ENCODE data around the gene MARK4. TPM values are rescaled to one million over a fixed set of nuclear protein-coding genes. Genes with fewer than 3 reads are reported as not detected.

MARK4 gene
- total RNA-seq, 4 donors from 2014 or later: 11.0 to 40.8 (median 13.2) TPM

GRCh38 chr19:45314708-45315245, 63.7 kb downstream of the MARK4 start:
- Histone ChIP-seq H3K4me3 (no peak overlapping the region), H3K9me3 (no peaks in the 10 kb centered on the region), H3K27me3 (peaks cover 21% of the 10 kb centered on the region), H3K36me3 (no peaks in the 10 kb centered on the region), H3K27ac (no peak overlapping the region), H3K4me1 (no peaks in the 10 kb centered on the region)
- WGBS, 2 donors (ENCODE audit: low coverage in 1 of 2): 63% methylated on average over 8 of the region's 8 CpGs; no CpG with 5 or more reads in 1 of the 2 donors
- TF ChIP-seq CTCF (IDR thresholded peaks at IDR 0.05): no peak
- no peak for TF ChIP-seq POLR2AphosphoS5 (IDR thresholded peaks at IDR 0.05)
- no peak for TF ChIP-seq EP300 (IDR thresholded peaks at IDR 0.05; ENCODE audit: low read depth)
- no peak for TF ChIP-seq POLR2A (IDR thresholded peaks at IDR 0.05)
- no peak for DNase-seq
- in situ Hi-C loops (cut with MboI; ENCODE audit: low pct_ligation_motif_present in 1 of 4, low pct_unique_long_range_greater_than_20kb in 1 of 4, low sequenced_read_pairs in 3 of 4): no loop called here
- intact Hi-C loops (cut with DNase I; ENCODE audit: low total_unique reads): no loop called here

- no peaks in the 10 kb centered on the region for H3K36me3 ChIP-seq
- H3K9me3 ChIP-seq: no peaks in the 10 kb centered on the region
- intact Hi-C loops (cut with DNase I; ENCODE audit: low total_unique reads) (no loop called here), in situ Hi-C loops (cut with MboI; ENCODE audit: low pct_ligation_motif_present in 1 of 4, low pct_unique_long_range_greater_than_20kb in 1 of 4, low sequenced_read_pairs in 3 of 4) (no loop called here)
- WGBS, 2 donors (ENCODE audit: low coverage in 1 of 2): 60 to 66% methylated on average over 1 to 21 of the region's 21 CpGs
- H3K27ac ChIP-seq: no peak overlapping the region
- peaks cover 21% of the 10 kb centered on the region for H3K27me3 ChIP-seq
- no peak for DNase-seq
- no peak overlapping the region for H3K4me3 ChIP-seq
- H3K4me1 ChIP-seq: no peaks in the 10 kb centered on the region
- TF ChIP-seq POLR2AphosphoS5 (IDR thresholded peaks at IDR 0.05) (no peak), POLR2A (IDR thresholded peaks at IDR 0.05) (no peak), EP300 (IDR thresholded peaks at IDR 0.05; ENCODE audit: low read depth) (no peak), CTCF (IDR thresholded peaks at IDR 0.05) (no peak)
These were observed 64.2 kb downstream of the MARK4 start for GRCh38 chr19:45315304-45315703.

GRCh38 chr19:45320997-45321775, 70.1 kb downstream of the MARK4 start:
- no peaks in the 10 kb centered on the region for H3K36me3 ChIP-seq
- H3K9me3 ChIP-seq: no peaks in the 10 kb centered on the region
- 63 to 73% methylated on average over 2 to 12 of the region's 12 CpGs for WGBS, 2 donors (ENCODE audit: low coverage in 1 of 2)
- in situ Hi-C loops (cut with MboI; ENCODE audit: low pct_ligation_motif_present in 1 of 4, low pct_unique_long_range_greater_than_20kb in 1 of 4, low sequenced_read_pairs in 3 of 4): no loop called here
- no peak for DNase-seq
- H3K4me3 ChIP-seq: no peak overlapping the region
- no peak overlapping the region for H3K27ac ChIP-seq
- peaks cover 5 to 11% (median 8%) of the 10 kb centered on the region in 4 donors for H3K4me1 ChIP-seq
- no peak for TF ChIP-seq EP300 (IDR thresholded peaks at IDR 0.05; ENCODE audit: low read depth)
- peaks cover 52% of the 10 kb centered on the region for H3K27me3 ChIP-seq
- intact Hi-C loops (cut with DNase I; ENCODE audit: low total_unique reads): no loop called here

- DNase-seq: no peak
- peaks cover 5 to 14% (median 9%) of the 10 kb centered on the region in 4 donors for H3K4me1 ChIP-seq
- H3K27ac ChIP-seq: no peak overlapping the region
- no peak overlapping the region for H3K4me3 ChIP-seq
- peaks cover 45% of the 10 kb centered on the region for H3K27me3 ChIP-seq
- no peaks in the 10 kb centered on the region for H3K9me3 ChIP-seq
- TF ChIP-seq CTCF (IDR thresholded peaks at IDR 0.05) (no peak), POLR2A (IDR thresholded peaks at IDR 0.05) (no peak), POLR2AphosphoS5 (IDR thresholded peaks at IDR 0.05) (no peak), EP300 (IDR thresholded peaks at IDR 0.05; ENCODE audit: low read depth) (no peak)
- in situ Hi-C loops (cut with MboI; ENCODE audit: low pct_ligation_motif_present in 1 of 4, low pct_unique_long_range_greater_than_20kb in 1 of 4, low sequenced_read_pairs in 3 of 4) (no loop called here), intact Hi-C loops (cut with DNase I; ENCODE audit: low total_unique reads) (no loop called here)
- no peaks in the 10 kb centered on the region for H3K36me3 ChIP-seq
- 45% methylated on average over 5 of the region's 7 CpGs; no CpG with 5 or more reads in 1 of the 2 donors for WGBS, 2 donors (ENCODE audit: low coverage in 1 of 2)
These were observed 70.8 kb downstream of the MARK4 start for GRCh38 chr19:45321848-45322247.

Measured in transverse colon (tissue), 4 donors.